HL-60 (cell line): ENCODE data around the gene DHX35.

Source experiments
- GABPA ChIP-seq: IDR thresholded peaks from 2 replicates; pipeline ENCODE4 v1.6.1; 2012; ENCODE audit warnings: low read depth
- POLR2AphosphoS5 ChIP-seq: IDR thresholded peaks from 2 replicates; pipeline ENCODE4 v1.6.1; 2012; ENCODE audit warnings: low read depth
- TF ChIP-seq, protein P1 (sequence below): IDR thresholded peaks from one replicate; pipeline ENCODE4 v1.5.1; 2011; ENCODE audit warnings: low read length, control low read depth, inconsistent platforms; ENCODE audit not compliant: insufficient read depth
- TF ChIP-seq, protein P2 (sequence below): IDR thresholded peaks from 2 replicates; pipeline ENCODE4 v1.6.1; 2012; ENCODE audit warnings: low read depth; ENCODE audit not compliant: insufficient replicate concordance

- TF ChIP-seq POLR2AphosphoS5 (no peak), GABPA (no peak)
- TF ChIP-seq, protein P1, sequence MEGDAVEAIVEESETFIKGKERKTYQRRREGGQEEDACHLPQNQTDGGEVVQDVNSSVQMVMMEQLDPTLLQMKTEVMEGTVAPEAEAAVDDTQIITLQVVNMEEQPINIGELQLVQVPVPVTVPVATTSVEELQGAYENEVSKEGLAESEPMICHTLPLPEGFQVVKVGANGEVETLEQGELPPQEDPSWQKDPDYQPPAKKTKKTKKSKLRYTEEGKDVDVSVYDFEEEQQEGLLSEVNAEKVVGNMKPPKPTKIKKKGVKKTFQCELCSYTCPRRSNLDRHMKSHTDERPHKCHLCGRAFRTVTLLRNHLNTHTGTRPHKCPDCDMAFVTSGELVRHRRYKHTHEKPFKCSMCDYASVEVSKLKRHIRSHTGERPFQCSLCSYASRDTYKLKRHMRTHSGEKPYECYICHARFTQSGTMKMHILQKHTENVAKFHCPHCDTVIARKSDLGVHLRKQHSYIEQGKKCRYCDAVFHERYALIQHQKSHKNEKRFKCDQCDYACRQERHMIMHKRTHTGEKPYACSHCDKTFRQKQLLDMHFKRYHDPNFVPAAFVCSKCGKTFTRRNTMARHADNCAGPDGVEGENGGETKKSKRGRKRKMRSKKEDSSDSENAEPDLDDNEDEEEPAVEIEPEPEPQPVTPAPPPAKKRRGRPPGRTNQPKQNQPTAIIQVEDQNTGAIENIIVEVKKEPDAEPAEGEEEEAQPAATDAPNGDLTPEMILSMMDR: no peak
- TF ChIP-seq, protein P2, sequence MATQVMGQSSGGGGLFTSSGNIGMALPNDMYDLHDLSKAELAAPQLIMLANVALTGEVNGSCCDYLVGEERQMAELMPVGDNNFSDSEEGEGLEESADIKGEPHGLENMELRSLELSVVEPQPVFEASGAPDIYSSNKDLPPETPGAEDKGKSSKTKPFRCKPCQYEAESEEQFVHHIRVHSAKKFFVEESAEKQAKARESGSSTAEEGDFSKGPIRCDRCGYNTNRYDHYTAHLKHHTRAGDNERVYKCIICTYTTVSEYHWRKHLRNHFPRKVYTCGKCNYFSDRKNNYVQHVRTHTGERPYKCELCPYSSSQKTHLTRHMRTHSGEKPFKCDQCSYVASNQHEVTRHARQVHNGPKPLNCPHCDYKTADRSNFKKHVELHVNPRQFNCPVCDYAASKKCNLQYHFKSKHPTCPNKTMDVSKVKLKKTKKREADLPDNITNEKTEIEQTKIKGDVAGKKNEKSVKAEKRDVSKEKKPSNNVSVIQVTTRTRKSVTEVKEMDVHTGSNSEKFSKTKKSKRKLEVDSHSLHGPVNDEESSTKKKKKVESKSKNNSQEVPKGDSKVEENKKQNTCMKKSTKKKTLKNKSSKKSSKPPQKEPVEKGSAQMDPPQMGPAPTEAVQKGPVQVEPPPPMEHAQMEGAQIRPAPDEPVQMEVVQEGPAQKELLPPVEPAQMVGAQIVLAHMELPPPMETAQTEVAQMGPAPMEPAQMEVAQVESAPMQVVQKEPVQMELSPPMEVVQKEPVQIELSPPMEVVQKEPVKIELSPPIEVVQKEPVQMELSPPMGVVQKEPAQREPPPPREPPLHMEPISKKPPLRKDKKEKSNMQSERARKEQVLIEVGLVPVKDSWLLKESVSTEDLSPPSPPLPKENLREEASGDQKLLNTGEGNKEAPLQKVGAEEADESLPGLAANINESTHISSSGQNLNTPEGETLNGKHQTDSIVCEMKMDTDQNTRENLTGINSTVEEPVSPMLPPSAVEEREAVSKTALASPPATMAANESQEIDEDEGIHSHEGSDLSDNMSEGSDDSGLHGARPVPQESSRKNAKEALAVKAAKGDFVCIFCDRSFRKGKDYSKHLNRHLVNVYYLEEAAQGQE: no peak
Observed at GRCh38 chr20:38940644-38941043, 21.5 kb upstream of the DHX35 start.
